Ovary (tissue), 9 donors: ENCODE results near the gene SPATA3. TPM values are rescaled to one million over a fixed set of nuclear protein-coding genes. Genes with fewer than 3 reads are reported as not detected.
"Not testable (repeated sequence)": the region's sequence is repeated elsewhere in the genome, so short reads cannot be mapped to it uniquely, and the experiment has no call there.

Source experiments
- DNase-seq, 5 donors: peaks; one replicate each; pipeline ENCODE4 v3.0.0-alpha.2; 2019 to 2020
- H3K27ac ChIP-seq, 2 donors: fragments of 200-600 bp; one replicate each; pipeline versions ENCODE4 v1.5.1 to v1.8.0; 2019 to 2022
- H3K27me3 ChIP-seq: fragments of 200-600 bp; one replicate; pipeline ENCODE4 v1.8.0; 2022
- H3K36me3 ChIP-seq: fragments of 200-600 bp; sonication (generic); one replicate; pipeline ENCODE4 v1.5.1; 2019
- H3K4me1 ChIP-seq: one replicate; pipeline ENCODE4 v1.8.1; 2013; ENCODE audit warnings: mild to moderate bottlenecking, moderate library complexity; ENCODE audit not compliant: insufficient read depth
- H3K4me3 ChIP-seq: fragments of 200-600 bp; sonication (generic); one replicate; pipeline ENCODE4 v1.5.1; 2017
- H3K9me3 ChIP-seq, 2 donors: fragments of 200-600 bp in 1 of 2; sonication (generic) in 1 of 2; one replicate each; pipeline versions ENCODE4 v1.5.1 to v1.8.1; 2013 to 2019; ENCODE audit warnings: mild to moderate bottlenecking in 1 of 2, moderate library complexity in 1 of 2
- CTCF ChIP-seq, 3 donors: fragments of 450-650 bp in 2 of 3; fragments of 200-600 bp in 1 of 3; IDR thresholded peaks; one replicate each; pipeline versions ENCODE4 v1.5.1 to v1.8.0; 2016 to 2022; ENCODE audit warnings: antibody characterized with exemption in 3 of 3, mild to moderate bottlenecking in 1 of 3
- EP300 ChIP-seq: sonication (generic); formaldehyde crosslinking; IDR thresholded peaks from one replicate; pipeline ENCODE4 v1.6.1; 2017; ENCODE audit warnings: antibody characterized with exemption
- POLR2A ChIP-seq: fragments of 450-650 bp; IDR thresholded peaks from one replicate; pipeline ENCODE4 v1.6.1; 2017; ENCODE audit warnings: antibody characterized with exemption, mild to moderate bottlenecking, moderate library complexity
- WGBS, 3 donors: extraction: QIAGEN DNeasy Blood & Tissue Kit in 1 of 3; methylation state at CpG; one replicate each; pipeline versions ENCODE4 v1.1.5 to v1.1.7; 2013 to 2017; 5-methylcytosine and 5-hydroxymethylcytosine counted together
- intact Hi-C, 4 donors: fragments of 100-400 bp; cut with DNase I; formaldehyde crosslinking; loops; one replicate each; pipeline versions ENCODE4 v1.11.0 to v1.15.1; 2022 to 2023
- polyA plus RNA-seq, 2 donors: library from polyadenylated mRNA; stranded (reverse); fragments of 200-250 nt in 1 of 2; fragments of 350-450 nt in 1 of 2; fragmentation: Illumina TruSeq in 1 of 2; extraction: RNeasy Lipid Tissue Mini Kit (QIAGEN cat#74804) in 1 of 2; gene quantifications; one replicate each; pipeline ENCODE4 v1.2.3, GENCODE V29; 2013 to 2014
- total RNA-seq, 7 donors: library from RNA; depleted of rRNA in 2 of 7; stranded (reverse); fragments of >200 nt in 2 of 7; fragmentation: NEBNext Ultra II Directional in 3 of 7; extraction: Animal tissue kit (Norgen Biotek cat#: 25700) in 3 of 7; gene quantifications; one replicate each; pipeline versions ENCODE4 v1.1.0 to v1.2.4, GENCODE V29; 2016 to 2023
- donor health status: DM: no; HTN: no; CAD: no; lungs with moderate emphysema.
- donor health status: DM: no; HTN: no; CAD: no.
- donor health status: Bipolar disorder and iron deficiency.
- donor health status: DM: yes; HTN: yes; CAD: no.
- donor health status: DM: no; HTN: no; CAD: no.
- donor health status: DM: yes; HTN: yes; CAD: no.

The SPATA3 gene
- total and polyA plus RNA-seq, 9 donors: not detected

DNA sequence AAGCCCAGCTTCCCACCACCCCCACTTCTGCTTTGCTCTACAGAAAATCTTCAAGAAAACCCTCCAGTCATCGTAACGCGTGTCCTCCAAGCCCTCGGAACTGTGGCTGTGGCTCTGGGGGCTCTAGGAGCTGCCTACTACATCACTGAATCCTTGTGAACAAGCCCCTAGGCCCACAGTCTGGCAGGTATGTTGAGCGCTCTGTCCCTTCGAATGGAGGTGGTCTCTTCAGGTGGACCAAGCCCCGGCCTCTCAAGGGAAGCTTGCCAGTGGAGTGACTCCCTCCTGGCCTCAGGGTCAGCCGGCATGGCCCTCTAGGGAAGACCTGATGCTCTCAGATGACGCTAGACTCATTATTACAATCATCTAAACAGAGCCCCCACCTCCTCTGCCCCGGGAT lies 6.7 kb downstream of the SPATA3 start:
- Histone ChIP-seq H3K27ac (no peak overlapping the region), H3K36me3 (no peaks in the 10 kb centered on the region), H3K4me3 (no peak overlapping the region), H3K4me1 (no peaks in the 10 kb centered on the region), H3K27me3 (no peaks in the 10 kb centered on the region), H3K9me3 (no peaks in the 10 kb centered on the region)
- intact Hi-C loops: no loop called here
- WGBS, 3 donors: 83 to 89% (median 88%) methylated on average over 10 of the region's 10 CpGs
- TF ChIP-seq EP300 (no peak), POLR2A (no peak), CTCF (IDR thresholded peaks at IDR 0.05) (no peak)
- no peak for DNase-seq

- H3K9me3 ChIP-seq: no peaks in the 10 kb centered on the region
- TF ChIP-seq POLR2A (no peak), CTCF (IDR thresholded peaks at IDR 0.05) (no peak), EP300 (no peak)
- H3K27ac ChIP-seq: no peak overlapping the region
- no peaks in the 10 kb centered on the region for H3K36me3 ChIP-seq
- DNase-seq: no peak
- intact Hi-C loops: no loop called here
- 70 to 84% (median 79%) methylated on average over 2 of the region's 2 CpGs for WGBS, 3 donors
- no peaks in the 10 kb centered on the region for H3K27me3 ChIP-seq
- no peaks in the 10 kb centered on the region for H3K4me1 ChIP-seq
- H3K4me3 ChIP-seq: no peak overlapping the region
Measured at GRCh38 chr2:231003186-231003585, 7.3 kb downstream of the SPATA3 start.

DNA sequence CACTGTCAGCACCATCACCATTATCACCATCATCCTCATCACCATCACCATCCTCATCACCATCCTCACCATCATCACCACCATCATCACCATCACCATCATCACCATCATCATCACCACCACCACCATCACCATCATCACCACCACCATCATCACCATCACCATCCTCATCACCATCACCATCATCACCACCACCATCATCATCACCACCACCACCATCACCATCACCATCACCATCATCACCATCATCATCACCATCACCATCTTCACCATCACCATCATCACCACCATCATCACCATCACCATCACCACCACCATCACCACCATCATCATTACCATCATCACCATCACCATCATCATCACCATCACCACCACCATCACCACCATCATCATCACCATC lies 9.0 kb downstream of the SPATA3 start:
- H3K27ac ChIP-seq, DNase-seq, H3K9me3 ChIP-seq, H3K36me3 ChIP-seq, H3K4me1 ChIP-seq, H3K27me3 ChIP-seq, intact Hi-C loops, H3K4me3 ChIP-seq: not testable (repeated sequence)

GRCh38 chr2:231007286-231008098 lies 11.6 kb downstream of the SPATA3 start:
- Histone ChIP-seq H3K4me3 (no peak overlapping the region), H3K27ac (no peak overlapping the region), H3K4me1 (no peaks in the 10 kb centered on the region), H3K27me3 (no peaks in the 10 kb centered on the region), H3K9me3 (no peaks in the 10 kb centered on the region), H3K36me3 (no peaks in the 10 kb centered on the region)
- no peak for TF ChIP-seq CTCF (IDR thresholded peaks at IDR 0.05)
- TF ChIP-seq EP300: no peak
- TF ChIP-seq POLR2A: no peak
- intact Hi-C loops: no loop called here
- no peak for DNase-seq
- WGBS, 3 donors: 65 to 66% (median 66%) methylated on average over 10 of the region's 10 CpGs

GRCh38 chr2:231008131-231008530 lies 12.2 kb downstream of the SPATA3 start:
- no peaks in the 10 kb centered on the region for H3K27me3 ChIP-seq
- WGBS, 3 donors: 85 to 92% (median 85%) methylated on average over 6 of the region's 6 CpGs
- H3K27ac ChIP-seq: no peak overlapping the region
- intact Hi-C loops: no loop called here
- H3K36me3 ChIP-seq: no peaks in the 10 kb centered on the region
- H3K4me1 ChIP-seq: no peaks in the 10 kb centered on the region
- H3K9me3 ChIP-seq: no peaks in the 10 kb centered on the region
- no peak for DNase-seq
- H3K4me3 ChIP-seq: no peak overlapping the region
- TF ChIP-seq CTCF (IDR thresholded peaks at IDR 0.05) (no peak), EP300 (no peak), POLR2A (no peak)
